SKM-1 (cell line): ENCODE measurements around the gene TEKT2.

Experiments
- DNase-seq: peaks from one replicate; lab custom pipeline; 2025; ENCODE audit not compliant: unreplicated experiment; lab: John Stamatoyannopoulos, UW

Gene TEKT2, protein sequence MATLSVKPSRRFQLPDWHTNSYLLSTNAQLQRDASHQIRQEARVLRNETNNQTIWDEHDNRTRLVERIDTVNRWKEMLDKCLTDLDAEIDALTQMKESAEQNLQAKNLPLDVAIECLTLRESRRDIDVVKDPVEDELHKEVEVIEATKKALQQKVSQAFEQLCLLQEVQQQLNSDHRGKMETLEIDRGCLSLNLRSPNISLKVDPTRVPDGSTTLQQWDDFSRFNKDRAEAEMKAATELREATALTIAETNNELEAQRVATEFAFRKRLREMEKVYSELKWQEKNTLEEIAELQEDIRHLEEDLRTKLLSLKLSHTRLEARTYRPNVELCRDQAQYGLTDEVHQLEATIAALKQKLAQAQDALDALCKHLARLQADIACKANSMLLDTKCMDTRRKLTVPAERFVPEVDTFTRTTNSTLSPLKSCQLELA

DNA sequence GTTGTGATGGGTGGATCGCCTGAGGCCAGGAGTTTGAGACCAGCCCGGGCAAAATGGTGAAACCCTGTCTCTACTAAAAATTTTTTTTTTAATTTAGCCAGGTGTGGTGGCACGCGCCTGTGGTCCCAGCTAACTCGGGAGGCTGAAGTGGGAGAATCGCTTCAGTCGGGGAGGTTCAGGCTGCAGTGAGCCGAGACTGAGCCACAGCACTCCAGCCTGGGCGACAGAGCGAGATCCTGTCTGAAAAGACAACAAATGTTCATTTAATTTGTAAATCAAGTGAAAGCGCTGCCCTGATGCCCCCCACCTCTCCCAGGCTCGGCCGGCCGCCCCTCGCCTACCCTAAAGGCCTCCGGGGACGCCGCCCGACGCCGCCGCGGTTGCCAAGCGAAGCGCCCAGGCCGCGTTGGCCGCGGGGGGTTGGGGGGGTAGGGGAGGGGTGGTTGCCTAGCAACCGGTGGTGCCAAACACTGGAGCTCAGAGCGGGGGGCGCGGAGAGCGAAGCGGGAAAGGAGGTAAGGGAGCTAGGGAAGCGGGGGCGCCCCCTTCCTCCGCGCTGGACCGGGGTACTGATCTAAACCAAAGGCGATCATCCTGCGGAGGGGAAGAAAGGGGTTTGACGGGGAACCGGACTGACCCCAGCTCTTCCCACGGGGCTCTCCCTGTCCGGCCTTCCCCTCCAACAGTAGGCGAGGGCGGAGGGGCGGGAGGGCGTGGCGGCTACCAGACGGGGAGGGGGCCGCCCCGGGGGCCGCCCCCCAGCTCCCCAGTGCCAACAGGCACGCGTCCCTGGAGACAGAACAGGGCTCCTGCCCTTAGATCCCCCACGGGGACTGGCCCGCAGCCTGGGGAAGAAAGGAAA, at the start of gene TEKT2:
TEKT2 (plus strand) TSS at position 460 of the 862 bp plus-strand sequence. CDS start 828 bp downstream, outside the sequence.
- no peak for DNase-seq

DNA sequence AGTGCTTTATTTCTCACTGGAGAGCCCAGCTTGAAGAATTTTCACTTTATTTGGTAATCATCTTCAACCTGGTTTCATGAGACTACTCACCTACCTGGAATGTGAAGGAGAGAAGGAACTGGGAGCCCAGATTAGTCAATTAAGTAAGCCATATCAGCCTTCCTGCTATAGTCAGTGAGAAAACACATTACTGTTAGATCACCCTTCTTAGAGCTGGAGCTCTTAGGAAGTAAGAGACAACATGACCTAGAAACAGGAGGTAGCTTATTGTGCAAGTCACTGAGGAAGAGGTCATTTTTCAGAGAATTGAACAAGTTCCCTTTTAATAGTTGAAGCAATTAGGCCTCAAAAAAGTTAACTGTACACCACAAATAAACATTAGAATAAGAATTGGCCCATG, 49.2 kb upstream of the TEKT2 start:
- peak; percentile 90 for DNase-seq

DNA sequence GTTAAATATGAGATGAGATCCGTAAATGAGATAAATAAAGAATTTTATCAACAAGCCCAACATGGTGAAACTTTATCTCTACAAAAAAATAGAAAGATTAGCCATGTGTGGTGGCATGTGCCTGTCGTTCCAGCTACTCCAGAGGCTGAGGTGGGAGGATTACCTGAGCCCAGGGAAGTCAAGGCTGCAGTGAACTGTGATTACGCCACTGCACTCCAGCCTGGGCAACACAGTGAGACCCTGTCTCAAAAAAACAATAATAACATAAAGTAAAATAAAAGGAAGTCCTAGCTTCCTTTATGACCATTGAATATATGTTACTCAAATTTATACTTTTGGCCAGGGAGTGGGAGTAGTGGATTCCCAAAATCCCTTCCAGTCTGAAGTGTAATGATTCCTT, 48.7 kb upstream of the TEKT2 start:
- DNase-seq, result no peak

DNA sequence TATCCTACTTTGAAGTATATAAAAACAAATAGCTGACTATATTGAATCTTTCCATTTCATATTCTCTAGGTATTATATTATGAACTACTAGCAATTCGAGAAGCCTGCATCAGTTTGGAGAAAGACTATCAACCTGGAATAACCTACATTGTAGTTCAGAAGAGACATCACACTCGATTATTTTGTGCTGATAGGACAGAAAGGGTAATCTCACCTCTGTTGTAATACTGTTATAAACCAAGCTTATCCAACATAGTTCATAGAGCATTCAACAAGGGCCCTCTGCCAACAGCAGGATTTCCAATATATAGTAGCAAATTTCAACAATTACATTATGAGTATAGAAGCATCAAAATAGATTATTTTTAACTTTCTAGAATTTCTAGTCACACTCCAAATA, 43.7 kb upstream of the TEKT2 start:
- DNase-seq, result no peak

DNA sequence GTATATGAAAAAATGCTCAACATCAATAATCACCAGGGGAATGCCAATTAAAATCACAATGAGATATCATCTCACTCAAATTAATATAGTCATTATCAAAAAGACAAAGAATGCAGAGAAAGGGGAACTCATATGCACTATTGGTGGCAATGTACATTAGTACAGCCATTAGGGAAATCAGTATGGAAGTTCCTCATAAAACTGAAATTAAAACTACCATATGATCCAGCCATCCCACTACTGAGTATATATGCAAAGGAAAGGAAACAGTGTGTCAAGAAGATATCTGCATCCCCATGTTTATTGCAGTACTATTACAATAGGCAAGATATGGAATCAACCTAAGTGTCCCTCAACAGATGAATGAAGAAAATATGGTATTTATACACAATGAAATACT, 32.1 kb upstream of the TEKT2 start:
- DNase-seq, result no peak

DNA sequence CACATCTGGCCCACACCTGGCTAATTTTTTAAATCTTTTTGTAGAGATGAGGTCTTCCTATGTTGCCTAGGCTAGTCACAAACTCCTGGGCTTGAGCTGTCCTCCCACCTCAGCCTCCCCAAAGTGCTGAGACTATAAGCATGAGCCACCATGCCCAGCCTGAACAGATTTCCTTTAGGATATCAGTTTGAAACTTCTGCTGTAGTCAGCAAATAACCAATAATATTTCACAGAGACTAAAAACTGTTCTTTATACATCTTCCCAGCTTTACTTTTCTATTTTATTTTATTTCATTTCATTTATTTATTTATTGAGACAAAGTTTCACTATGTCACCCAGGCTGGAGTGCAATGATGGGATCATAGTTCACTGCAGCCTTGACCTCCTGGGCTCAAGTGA, 29.9 kb upstream of the TEKT2 start:
- DNase-seq, result no peak

DNA sequence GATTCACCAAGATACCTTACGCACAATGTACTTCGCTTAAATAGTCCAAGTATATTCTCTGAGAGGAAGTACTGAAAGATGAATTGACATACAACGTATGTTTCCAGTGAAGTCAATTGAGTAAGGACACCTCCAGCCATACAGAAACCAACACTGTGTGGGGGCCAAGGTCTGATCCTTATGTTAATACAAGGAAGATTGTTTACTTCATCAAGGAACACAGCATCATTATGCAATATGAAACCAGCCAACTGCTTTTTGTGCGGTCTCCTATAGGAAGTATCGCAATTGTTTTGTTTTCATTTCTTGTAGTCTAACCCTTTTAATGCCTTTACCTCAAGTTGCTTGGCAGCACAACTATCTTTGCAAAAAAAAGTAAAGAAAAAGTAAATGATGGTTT, 28.2 kb upstream of the TEKT2 start:
- no peak for DNase-seq

DNA sequence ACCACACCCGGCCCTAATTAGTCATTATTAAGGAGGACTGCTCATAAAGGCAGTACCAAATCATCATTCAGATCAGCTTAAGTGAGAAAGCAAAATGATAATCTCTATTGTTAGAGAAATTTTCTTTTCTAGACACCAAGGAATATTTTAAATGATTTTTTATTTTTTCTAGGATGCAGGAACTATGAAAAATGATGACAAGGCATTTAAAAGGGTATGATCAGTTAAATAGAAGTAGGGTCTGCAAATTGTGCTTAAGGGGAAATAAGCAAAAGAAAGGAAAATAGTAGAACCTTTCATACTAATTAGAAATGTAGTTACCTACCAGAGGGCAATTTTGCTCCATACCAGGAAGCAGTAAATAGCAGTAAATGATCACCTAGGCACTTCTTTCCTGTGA, 21.6 kb upstream of the TEKT2 start:
- DNase-seq, result no peak

DNA sequence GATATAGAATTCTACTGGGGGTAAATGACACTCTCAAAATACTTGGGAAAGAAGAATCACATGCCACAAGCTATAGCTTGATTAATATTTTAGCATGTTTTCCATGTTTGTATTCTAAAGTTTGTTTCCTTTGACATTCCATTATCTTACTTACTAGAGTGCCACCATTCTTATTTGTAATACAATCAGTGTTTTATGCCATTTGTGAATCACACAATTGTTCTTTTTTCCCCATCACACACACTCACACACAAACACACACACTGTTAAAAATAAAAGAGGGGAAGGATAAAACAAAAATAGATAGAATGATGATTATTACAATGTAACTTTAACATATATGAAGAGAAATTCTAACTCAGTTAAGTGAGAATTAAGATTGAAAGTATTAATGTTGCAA, 16.0 kb upstream of the TEKT2 start:
- DNase-seq, result no peak

DNA sequence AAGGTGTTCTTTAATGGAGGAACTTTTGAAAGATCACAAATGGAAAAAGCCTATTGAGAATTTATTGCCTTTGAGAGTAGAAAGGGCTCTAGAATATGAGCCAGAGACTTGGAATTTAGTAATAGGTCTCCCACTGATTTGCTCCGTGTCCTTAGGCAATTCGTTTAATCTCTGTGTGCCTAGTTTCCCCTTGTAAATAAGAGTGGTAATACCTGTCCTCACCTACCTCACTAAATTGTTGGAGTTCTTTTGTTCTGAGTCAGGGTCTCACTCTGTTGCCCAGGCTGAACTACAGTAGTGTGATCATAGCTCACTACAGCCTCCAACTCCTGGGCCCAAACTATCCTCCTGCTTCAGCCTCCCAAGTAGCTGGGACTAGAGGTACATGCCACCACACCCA, 15.0 kb upstream of the TEKT2 start:
- DNase-seq, result no peak

DNA sequence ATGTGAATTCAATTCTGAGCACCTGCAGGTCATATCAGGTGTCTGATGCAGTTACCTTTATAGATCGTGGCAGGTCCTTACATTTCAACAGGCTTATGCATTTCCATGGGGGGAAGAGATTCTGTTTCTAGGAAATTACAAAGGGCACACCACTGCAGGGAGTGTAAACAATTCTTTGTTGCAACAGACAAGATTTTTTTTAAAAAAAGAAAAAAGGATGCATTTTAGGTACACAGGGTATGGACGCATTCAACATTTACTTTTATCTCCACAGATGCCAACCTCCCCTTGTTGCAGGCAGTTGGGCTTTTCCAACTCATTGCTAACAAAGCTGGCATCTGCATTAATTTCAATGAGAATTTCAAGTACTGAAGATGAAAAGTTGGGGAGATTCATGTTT, 13.5 kb upstream of the TEKT2 start:
- DNase-seq, result no peak

DNA sequence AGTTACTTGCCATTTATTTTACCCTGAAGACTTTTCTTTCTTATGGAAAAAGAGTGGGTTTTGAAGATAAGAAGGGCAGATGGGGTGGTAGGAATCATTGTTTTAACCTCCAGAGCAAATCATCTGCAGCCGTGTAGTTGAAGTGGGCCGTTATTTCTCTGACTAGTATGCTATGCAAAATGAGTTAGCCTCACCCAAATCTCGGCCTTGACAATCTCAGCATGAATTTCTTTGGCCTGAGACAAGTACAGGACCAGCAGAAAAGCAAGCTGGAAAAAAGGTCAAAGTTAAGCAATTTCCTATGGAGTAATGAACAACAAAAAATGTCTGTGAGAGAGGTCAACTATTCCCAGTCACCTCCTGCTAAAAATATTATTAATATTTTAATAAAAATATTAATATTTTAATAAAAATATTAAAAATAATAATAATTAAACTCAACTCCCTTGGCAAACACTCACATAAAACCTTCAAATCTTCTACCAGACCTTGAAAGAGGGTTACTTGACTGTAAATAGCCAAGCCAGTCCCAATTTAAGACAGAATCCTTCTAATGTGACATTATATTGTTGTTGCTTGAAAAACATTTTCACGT, 6.8 kb upstream of the TEKT2 start:
- no peak for DNase-seq

DNA sequence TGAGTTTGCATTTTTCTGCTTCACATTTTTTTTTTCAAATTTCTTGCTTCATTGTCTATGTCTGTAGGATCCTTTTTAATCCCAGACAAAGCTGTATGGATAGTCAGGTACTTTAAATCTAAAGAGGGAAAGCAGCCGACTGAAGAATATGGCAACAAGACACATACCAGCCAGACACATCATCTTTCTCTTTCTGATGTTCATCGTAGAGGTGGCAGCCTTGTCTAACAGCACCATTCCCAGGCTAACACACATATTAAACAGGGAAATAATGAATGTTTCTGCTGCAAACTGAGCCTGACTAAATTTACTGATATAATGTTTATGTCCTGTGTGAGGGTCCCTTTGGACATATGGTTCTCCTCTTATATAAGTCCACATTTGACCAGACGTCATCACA, 3.7 kb upstream of the TEKT2 start:
- no peak for DNase-seq

DNA sequence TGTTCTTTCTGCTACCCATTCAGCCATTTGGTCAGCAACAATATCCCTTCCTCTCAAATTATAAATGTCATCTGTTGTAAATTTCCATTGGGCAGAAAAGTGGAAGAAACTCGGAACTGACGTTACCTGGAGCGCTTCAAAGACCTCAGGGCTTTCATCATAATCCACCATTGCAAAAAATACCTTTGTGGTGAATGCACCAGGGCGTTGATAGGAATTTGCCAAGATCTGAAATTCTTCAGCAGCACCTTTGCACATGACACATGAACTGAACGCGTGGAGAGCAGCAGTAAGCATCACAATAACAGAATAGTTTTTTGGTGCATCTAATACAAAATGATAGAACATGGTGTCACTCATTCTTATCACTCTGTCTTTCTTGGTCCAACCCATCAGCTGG, 3.1 kb upstream of the TEKT2 start:
- DNase-seq, result no peak

DNA sequence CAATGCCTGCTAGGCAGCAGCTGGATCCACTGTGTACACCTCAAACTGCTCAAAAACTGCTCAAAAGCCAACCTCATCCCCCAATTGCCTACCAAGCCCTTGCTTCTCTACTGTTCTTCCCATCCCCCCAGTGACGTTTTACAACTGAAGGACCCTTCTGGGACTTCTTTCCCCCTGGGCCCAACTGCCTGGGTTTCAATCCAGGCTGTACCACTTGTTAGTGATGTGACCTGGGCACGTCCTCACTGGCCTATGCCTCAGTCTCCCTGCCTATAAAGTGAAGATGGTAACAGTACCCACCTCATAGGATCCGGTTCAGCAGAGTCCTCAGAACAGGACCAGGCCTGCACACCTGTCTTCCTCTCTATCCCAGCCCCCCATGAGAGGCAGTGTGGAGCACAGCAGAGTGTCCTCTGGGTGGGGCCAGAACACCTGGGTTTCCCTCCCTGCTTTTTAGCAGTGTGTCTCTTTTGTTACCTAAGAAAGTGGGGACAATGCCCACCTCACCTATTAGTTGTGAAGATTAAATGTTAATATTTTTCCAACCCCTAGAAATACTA, 1.9 kb upstream of the TEKT2 start:
- no peak for DNase-seq

DNA sequence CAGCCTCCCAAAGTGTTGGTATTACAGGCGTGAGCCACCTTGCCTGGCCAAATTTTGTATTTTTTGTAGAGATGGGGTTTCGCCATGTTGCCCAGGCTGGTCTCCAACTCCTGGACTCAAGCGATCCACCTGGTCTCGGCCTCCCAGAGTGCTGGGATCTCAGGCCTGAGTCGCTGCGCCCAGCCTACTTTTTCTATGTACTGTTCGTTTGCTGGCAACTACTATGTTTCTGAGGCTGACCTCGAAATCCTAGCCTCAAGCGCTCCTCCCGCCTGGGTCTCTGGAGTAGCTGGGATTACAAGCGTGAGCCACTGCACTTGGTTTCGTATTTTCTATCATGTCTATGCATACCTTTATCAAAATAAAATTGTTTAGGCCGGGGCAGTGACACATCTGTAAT, 675 bp upstream of the TEKT2 start:
- no peak for DNase-seq

DNA sequence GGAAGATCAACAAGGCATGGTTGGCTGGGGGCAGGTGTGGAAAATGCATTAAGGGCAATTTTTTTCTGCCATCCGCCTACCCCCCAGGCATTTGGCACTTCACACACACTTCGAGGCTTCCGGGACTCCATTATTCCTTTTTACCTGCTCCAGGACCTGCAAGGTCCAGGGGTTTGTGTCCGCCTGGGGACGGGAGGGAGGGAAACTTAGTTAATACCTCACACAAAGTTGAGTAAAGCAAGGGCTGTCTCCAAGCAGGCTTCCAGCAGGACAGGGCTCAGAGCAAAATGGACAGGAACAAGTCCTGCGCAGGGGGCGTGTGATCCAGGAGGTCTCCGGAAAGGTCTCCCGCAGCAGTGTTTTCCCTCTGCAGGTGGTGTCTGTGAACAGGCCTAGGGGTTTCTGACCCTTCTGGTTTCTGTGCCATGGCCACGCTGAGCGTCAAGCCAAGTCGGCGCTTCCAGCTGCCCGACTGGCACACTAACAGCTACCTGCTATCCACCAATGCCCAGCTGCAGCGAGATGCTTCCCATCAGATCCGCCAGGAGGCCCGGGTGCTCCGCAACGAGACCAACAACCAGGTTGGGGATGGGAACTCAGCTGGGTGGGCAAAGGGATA, 712 bp downstream of the TEKT2 start:
- no peak for DNase-seq

DNA sequence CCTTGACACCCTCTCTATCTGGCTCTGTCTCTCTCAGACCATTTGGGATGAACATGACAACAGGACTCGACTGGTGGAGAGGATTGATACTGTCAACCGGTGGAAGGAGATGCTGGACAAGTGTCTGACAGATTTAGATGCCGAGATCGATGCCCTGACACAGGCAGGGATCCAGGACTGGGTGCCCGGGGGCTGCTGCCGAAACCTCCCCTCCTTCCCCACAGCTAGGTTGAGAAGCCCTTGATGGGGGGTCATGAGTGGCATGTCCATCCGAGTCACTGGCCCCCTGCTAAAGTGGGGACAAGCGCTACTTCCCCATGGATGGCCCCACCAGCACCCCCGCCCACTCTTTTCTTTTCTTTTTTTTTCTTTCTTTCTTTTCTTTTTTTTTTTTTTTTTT, 1.2 kb downstream of the TEKT2 start:
- DNase-seq, result no peak

DNA sequence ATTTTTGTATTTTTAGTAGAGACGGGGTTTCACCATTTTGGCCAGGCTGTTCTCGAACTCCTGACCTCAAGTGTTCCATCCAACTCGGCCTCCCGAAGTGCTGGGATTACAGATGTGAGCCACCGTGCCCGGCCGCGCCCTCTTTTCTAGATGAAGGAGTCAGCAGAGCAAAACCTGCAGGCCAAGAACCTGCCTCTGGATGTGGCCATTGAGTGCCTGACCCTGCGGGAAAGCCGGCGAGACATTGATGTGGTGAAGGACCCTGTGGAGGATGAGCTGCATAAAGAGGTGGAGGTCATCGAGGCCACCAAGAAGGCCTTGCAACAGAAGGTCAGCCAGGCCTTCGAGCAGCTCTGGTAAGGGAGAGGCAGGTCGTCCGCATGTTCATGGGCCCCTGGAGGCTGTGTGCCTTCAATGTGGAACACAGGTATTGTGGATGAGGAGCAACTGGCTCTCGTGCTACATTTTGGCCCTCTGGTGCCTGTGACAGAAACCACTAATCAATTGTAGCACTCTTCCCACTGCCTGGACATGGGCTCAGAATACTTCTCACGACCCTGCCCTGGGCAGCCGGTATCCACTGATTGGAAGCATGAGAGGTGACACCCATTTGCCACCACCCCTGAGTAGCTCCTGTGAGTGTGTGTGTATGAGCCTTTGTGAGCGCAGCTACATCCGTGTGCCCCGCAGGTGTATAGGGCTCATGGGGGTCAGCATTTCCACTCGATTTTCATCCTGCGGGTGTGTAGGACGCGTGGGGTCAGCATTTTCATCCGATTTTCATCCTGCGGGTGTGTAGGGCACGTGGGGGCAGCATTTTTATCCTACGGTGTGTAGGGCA, 2.0 kb downstream of the TEKT2 start:
- DNase-seq, result no peak

DNA sequence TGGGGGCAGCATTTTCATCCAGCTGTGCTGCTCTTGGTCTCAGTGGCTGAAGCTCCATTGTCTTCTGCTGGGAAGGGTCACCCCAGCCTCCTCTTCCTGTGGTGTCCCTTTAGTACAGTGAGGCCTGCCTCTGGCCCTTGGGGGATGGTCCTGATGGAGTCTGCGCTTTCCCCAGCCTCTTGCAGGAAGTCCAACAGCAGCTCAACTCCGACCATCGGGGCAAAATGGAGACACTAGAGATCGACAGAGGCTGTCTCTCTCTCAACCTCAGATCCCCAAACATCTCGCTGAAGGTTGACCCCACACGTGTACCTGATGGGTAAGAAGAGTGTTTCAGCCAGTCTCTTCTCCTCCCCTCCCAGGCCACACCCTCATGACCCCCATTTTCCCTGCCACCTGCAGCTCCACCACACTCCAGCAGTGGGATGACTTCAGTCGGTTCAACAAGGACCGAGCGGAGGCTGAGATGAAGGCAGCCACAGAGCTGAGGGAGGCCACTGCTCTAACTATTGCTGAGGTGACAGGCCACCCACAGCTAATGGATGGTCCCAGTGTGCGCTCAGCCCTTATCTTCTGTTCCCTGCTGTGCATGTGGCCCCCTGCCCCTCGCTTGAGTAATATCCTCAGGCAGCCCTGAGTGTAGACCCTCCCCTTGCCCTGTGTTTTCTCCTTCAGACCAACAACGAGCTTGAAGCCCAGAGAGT, 2.8 kb downstream of the TEKT2 start:
- no peak for DNase-seq
